CD8-positive, alpha-beta memory T cell (primary cell): ENCODE measurements around the gene NPL. TPM values are rescaled to one million over a fixed set of nuclear protein-coding genes. Genes with fewer than 3 reads are reported as not detected.

ENCODE experiments used
- CTCF ChIA-PET: fragments of 350-600 bp; sonication (Branson Sonifier 250); formaldehyde crosslinking; loops from one replicate; lab custom pipeline; 2021; ENCODE audit warnings: antibody characterized with exemption; lab: Charles Lee
- POLR2A ChIA-PET: fragments of 350-600 bp; sonication (Branson Sonifier 250); formaldehyde crosslinking; loops from one replicate; lab custom pipeline; 2021; ENCODE audit warnings: antibody characterized with exemption; lab: Charles Lee
- DNase-seq, 5 donors: peaks; one replicate each; pipeline versions ENCODE4 v3.0.0 to v3.0.0-alpha.2; 2020 to 2022; ENCODE audit warnings: mixed read lengths in 1 of 5
- H3K27ac ChIP-seq: one replicate; pipeline ENCODE4 v1.7.0; 2013; ENCODE audit warnings: low read depth, mild to moderate bottlenecking, low read length, moderate library complexity
- H3K27me3 ChIP-seq: 2 replicates; pipeline ENCODE4 v1.7.0; 2013; ENCODE audit warnings: low read length, mild to moderate bottlenecking; ENCODE audit not compliant: insufficient read depth, poor library complexity, severe bottlenecking
- H3K36me3 ChIP-seq: 2 replicates; pipeline ENCODE4 v1.7.0; 2013; ENCODE audit warnings: mild to moderate bottlenecking, low read length, moderate library complexity; ENCODE audit not compliant: insufficient read depth
- H3K4me1 ChIP-seq: 2 replicates; pipeline ENCODE4 v1.7.0; 2013; ENCODE audit warnings: mild to moderate bottlenecking, low read length, moderate library complexity; ENCODE audit not compliant: insufficient read depth
- H3K4me3 ChIP-seq: 2 replicates; pipeline ENCODE4 v1.7.0; 2013; ENCODE audit warnings: mild to moderate bottlenecking, low read length
- H3K9me3 ChIP-seq: 2 replicates; pipeline ENCODE4 v1.7.0; 2013; ENCODE audit warnings: mild to moderate bottlenecking, low read length
- H3K27ac Mint-ChIP-seq, 8 donors: one replicate each; pipeline ENCODE4 v1.8.0; 2020 to 2021; ENCODE audit warnings: mixed read lengths in 8 of 8, mild to moderate bottlenecking in 6 of 8, inconsistent platforms in 3 of 8, moderate library complexity in 3 of 8
- H3K27me3 Mint-ChIP-seq, 2 donors: one replicate each; pipeline ENCODE4 v1.8.0; 2020 to 2021; ENCODE audit warnings: mixed read lengths in 2 of 2, mild to moderate bottlenecking in 1 of 2, moderate library complexity in 1 of 2
- H3K36me3 Mint-ChIP-seq, 3 donors: one replicate each; pipeline ENCODE4 v1.8.0; 2020 to 2021; ENCODE audit warnings: mixed read lengths in 3 of 3, inconsistent platforms in 1 of 3, mild to moderate bottlenecking in 1 of 3
- H3K4me1 Mint-ChIP-seq, 3 donors: one replicate each; pipeline ENCODE4 v1.8.0; 2020 to 2021; ENCODE audit warnings: mixed read lengths in 3 of 3, inconsistent platforms in 1 of 3, mild to moderate bottlenecking in 1 of 3
- H3K4me3 Mint-ChIP-seq, 7 donors: one replicate each; pipeline ENCODE4 v1.8.0; 2020 to 2021; ENCODE audit warnings: mixed read lengths in 7 of 7, mild to moderate bottlenecking in 6 of 7, moderate library complexity in 4 of 7, inconsistent platforms in 2 of 7
- H3K9me3 Mint-ChIP-seq, 5 donors: one replicate each; pipeline ENCODE4 v1.8.0; 2020 to 2022; ENCODE audit warnings: mixed read lengths in 5 of 5, mild to moderate bottlenecking in 3 of 5, moderate library complexity in 2 of 5, inconsistent platforms in 1 of 5
- polyA plus RNA-seq: library from polyadenylated mRNA; unstranded; fragments of 300-500 nt; fragmentation: Illumina TruSeq; gene quantifications from one replicate; pipeline ENCODE4 v1.2.3, GENCODE V29; 2021
- total RNA-seq, 2 experiments: library from RNA; stranded (reverse); gene quantifications; one replicate each; pipeline ENCODE4 v1.2.3, GENCODE V29; 2021

The NPL gene
- total and polyA plus RNA-seq, 3 experiments from 2014 or later, result 8.5 to 12.3 (median 9.3) TPM

DNA sequence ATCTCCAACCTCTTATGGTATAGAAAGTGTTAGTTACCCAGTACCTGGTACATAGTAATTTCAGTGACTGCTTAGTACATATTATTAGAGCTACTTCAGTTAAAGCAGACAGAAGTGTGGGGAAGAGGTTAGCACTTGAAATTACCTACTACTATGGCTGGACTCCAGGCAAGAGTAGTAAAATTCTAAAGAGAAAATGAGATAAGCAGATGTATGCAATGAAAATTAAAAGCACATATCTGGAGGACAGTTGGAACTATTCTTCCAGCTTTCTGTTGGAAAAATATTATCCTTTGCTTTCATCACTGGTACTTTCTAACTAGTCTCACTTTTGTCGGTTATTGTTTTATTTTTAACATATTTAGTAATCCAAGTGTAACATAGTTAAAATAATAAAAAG is 73.3 kb downstream of the NPL start:
- no peaks in the 10 kb centered on the region for H3K9me3 ChIP-seq
- no peaks in the 10 kb centered on the region for H3K4me1 ChIP-seq
- no peaks in the 10 kb centered on the region for H3K27me3 Mint-ChIP-seq
- H3K36me3 ChIP-seq, result peaks cover 82% of the 10 kb centered on the region
- H3K36me3 Mint-ChIP-seq, result peaks cover 14 to 96% (median 34%) of the 10 kb centered on the region in 3 donors
- DNase-seq, result no peak
- ChIA-PET CTCF (interaction anchor here (1.2 kb wide), 1 partner anchor 266 kb away, joined by 3 read pairs; no protein-coding TSS in a partner anchor), POLR2A (no interaction called here)
- H3K4me3 ChIP-seq, result no peak overlapping the region
- no peaks in the 10 kb centered on the region for H3K9me3 Mint-ChIP-seq
- H3K4me3 Mint-ChIP-seq, result no peak overlapping the region
- H3K4me1 Mint-ChIP-seq, result peaks cover 10 to 40% (median 25%) of the 10 kb centered on the region in 3 donors
- no peaks in the 10 kb centered on the region for H3K27me3 ChIP-seq
- H3K27ac Mint-ChIP-seq, result peak overlapping the region in 3 of 8 donors; percentile 14 to 39 (median 26)
- H3K27ac ChIP-seq, result no peak overlapping the region

DNA sequence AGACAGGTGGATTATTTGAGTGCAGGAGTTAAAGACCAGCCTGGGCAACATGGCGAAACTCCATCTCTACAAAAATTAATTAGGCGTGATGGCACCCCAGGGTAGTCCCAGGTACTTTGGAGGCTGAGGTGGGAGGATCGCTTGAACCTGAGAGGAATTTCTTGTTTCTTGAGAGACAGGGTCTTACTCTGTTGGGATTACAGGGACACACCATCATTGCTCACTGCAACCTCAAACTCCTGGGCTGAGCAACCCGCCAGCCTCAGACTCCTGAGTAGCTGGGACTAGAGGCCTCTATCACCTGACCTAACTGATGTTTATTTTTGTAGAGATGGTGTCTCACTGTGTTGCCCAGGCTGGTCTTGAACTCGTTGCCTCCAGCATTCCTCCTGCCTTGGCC is 74.4 kb downstream of the NPL start:
- peak overlapping the region in 2 of 8 donors; percentile 14 to 78 for H3K27ac Mint-ChIP-seq
- H3K27me3 Mint-ChIP-seq, result no peaks in the 10 kb centered on the region
- ChIA-PET POLR2A (no interaction called here), CTCF (no interaction called here)
- Histone ChIP-seq H3K4me1 (no peaks in the 10 kb centered on the region), H3K9me3 (no peaks in the 10 kb centered on the region), H3K36me3 (peaks cover 74% of the 10 kb centered on the region), H3K27me3 (no peaks in the 10 kb centered on the region), H3K4me3 (no peak overlapping the region), H3K27ac (no peak overlapping the region)
- H3K4me3 Mint-ChIP-seq, result no peak overlapping the region
- no peak for DNase-seq
- H3K36me3 Mint-ChIP-seq, result peaks cover 7 to 94% (median 29%) of the 10 kb centered on the region in 3 donors
- no peaks in the 10 kb centered on the region for H3K9me3 Mint-ChIP-seq
- H3K4me1 Mint-ChIP-seq, result peaks cover 7 to 36% (median 21%) of the 10 kb centered on the region in 3 donors

DNA sequence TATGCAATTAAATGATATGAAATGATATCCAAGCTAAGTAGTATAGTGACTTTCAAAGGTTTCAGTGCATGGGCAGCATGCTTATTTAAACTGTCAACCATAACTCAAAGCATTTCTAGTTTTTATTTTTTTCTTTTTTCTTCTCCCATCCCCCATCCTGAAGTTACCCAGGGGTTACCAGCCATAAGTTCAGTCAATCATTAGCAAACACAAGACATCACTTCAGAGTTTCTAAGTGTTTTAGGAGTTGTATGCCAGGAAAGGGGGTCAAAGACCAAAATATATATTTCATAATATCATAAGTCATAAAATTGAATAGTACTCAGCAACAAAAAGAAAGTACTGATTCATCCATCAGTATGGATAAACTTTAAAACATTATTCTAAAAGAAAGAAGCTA is 78.3 kb downstream of the NPL start:
- H3K36me3 Mint-ChIP-seq, result peaks cover 0 to 91% (median 21%) of the 10 kb centered on the region in 3 donors
- H3K9me3 ChIP-seq, result no peaks in the 10 kb centered on the region
- ChIA-PET CTCF (no interaction called here), POLR2A (no interaction called here)
- H3K36me3 ChIP-seq, result peaks cover 73% of the 10 kb centered on the region
- H3K4me1 Mint-ChIP-seq, result peaks cover 3 to 27% (median 8%) of the 10 kb centered on the region in 3 donors
- no peak for DNase-seq
- H3K4me3 ChIP-seq, result no peak overlapping the region
- no peaks in the 10 kb centered on the region for H3K4me1 ChIP-seq
- no peaks in the 10 kb centered on the region for H3K27me3 ChIP-seq
- H3K4me3 Mint-ChIP-seq, result no peak overlapping the region
- H3K9me3 Mint-ChIP-seq, result no peaks in the 10 kb centered on the region
- no peaks in the 10 kb centered on the region for H3K27me3 Mint-ChIP-seq
- H3K27ac ChIP-seq, result no peak overlapping the region
- peak overlapping the region in 1 of 8 donors; percentile 47 for H3K27ac Mint-ChIP-seq

DNA sequence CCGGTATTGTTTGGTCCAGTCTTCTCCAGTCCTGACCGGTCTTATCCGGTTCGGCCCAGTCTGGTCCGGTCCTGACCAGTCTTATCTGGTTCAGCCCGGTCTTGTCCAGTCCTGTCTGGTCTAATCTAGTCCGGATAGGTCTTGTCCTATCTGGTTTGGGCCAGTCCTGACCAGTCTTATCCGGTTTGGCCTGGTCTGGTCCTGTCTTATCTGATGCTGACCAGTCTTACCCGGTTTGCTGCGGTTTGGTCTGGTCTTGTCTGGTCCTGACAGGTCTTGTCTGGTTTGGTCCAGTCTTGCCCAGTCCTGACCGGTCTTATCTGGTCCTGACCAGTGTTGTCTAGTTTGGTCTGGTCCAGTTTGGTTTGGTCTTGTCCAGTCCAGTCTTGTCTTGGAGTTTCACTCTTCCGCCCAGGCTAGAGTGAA is 79.7 kb downstream of the NPL start:
- POLR2A ChIA-PET, result no interaction called here

DNA sequence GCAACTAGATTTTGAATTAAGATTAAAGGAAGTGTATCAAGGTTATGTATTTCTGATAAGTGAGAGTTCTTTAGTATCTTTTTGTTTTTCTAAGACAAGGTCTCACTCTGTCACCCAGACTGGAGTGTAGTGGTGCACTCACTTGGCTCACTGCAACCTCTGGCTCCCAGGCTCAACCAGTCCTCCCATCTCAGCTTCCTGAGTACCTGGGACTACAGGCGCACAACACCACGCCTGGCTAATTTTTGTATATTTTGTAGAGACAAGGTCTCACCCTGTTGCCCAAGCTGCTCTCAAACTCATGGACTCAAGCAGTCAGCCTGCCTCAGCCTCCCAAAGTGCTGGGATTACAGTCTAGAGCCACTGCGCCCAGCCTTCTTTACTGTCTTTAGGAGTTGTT is 83.3 kb downstream of the NPL start:
- no peaks in the 10 kb centered on the region for H3K9me3 Mint-ChIP-seq

More for the DNA sequence above, 79.7 kb downstream of the NPL start:
- peaks cover 7 to 94% (median 32%) of the 10 kb centered on the region in 3 donors for H3K36me3 Mint-ChIP-seq
- DNase-seq, result peak in 1 of 5 donors; percentile 8
- H3K27ac Mint-ChIP-seq, result peak overlapping the region in 1 of 8 donors; percentile 17
- H3K4me3 Mint-ChIP-seq, result no peak overlapping the region
- CTCF ChIA-PET, result no interaction called here
- H3K4me1 ChIP-seq, result no peaks in the 10 kb centered on the region
- H3K9me3 ChIP-seq, result no peaks in the 10 kb centered on the region
- no peaks in the 10 kb centered on the region for H3K27me3 Mint-ChIP-seq
- H3K9me3 Mint-ChIP-seq, result no peaks in the 10 kb centered on the region
- no peak overlapping the region for H3K4me3 ChIP-seq
- peaks cover 79% of the 10 kb centered on the region for H3K36me3 ChIP-seq
- H3K4me1 Mint-ChIP-seq, result peaks cover 8 to 26% (median 14%) of the 10 kb centered on the region in 3 donors
- no peak overlapping the region for H3K27ac ChIP-seq
- H3K27me3 ChIP-seq, result no peaks in the 10 kb centered on the region

DNA sequence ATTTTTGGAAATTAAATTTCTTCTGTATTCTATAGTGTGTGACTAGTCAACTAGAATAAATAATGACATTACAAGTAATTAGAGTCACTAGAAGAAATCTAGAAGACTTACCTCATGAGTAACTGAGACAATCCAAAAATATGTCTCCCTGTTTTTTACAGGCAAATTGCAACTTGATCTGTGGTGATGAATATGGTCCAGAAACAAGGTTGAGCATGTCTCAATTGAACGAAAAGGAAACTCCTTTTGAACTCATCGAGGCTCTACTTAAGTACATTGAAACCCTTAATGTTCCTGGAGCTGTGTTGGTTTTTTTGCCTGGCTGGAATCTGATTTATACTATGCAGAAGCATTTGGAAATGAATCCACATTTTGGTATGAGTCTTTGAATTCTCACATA is 86.3 kb downstream of the NPL start:
- H3K36me3 Mint-ChIP-seq, result peaks cover 24 to 99% (median 55%) of the 10 kb centered on the region in 3 donors
- Histone ChIP-seq H3K4me1 (no peaks in the 10 kb centered on the region), H3K36me3 (peaks cover 92% of the 10 kb centered on the region), H3K4me3 (no peak overlapping the region), H3K27me3 (no peaks in the 10 kb centered on the region), H3K27ac (no peak overlapping the region), H3K9me3 (no peaks in the 10 kb centered on the region)
- H3K9me3 Mint-ChIP-seq, result no peaks in the 10 kb centered on the region
- H3K4me1 Mint-ChIP-seq, result peaks cover 12 to 19% (median 15%) of the 10 kb centered on the region in 3 donors
- POLR2A ChIA-PET, result no interaction called here
- H3K27me3 Mint-ChIP-seq, result no peaks in the 10 kb centered on the region
- H3K4me3 Mint-ChIP-seq, result no peak overlapping the region
- no peak for DNase-seq
- CTCF ChIA-PET, result no interaction called here
- peak overlapping the region in 2 of 8 donors; percentile 17 to 48 for H3K27ac Mint-ChIP-seq

More for the DNA sequence above, 83.3 kb downstream of the NPL start:
- H3K4me1 ChIP-seq, result no peaks in the 10 kb centered on the region
- H3K27me3 ChIP-seq, result no peaks in the 10 kb centered on the region
- peaks cover 12 to 23% (median 15%) of the 10 kb centered on the region in 3 donors for H3K4me1 Mint-ChIP-seq
- no peak for DNase-seq
- no peaks in the 10 kb centered on the region for H3K27me3 Mint-ChIP-seq
- ChIA-PET CTCF (no interaction called here), POLR2A (no interaction called here)
- H3K4me3 Mint-ChIP-seq, result no peak overlapping the region
- H3K4me3 ChIP-seq, result no peak overlapping the region
- peaks cover 10 to 93% (median 46%) of the 10 kb centered on the region in 3 donors for H3K36me3 Mint-ChIP-seq
- H3K27ac ChIP-seq, result no peak overlapping the region
- peak overlapping the region in 3 of 8 donors; percentile 24 to 57 (median 38) for H3K27ac Mint-ChIP-seq
- H3K36me3 ChIP-seq, result peaks cover 86% of the 10 kb centered on the region
- H3K9me3 ChIP-seq, result no peaks in the 10 kb centered on the region

DNA sequence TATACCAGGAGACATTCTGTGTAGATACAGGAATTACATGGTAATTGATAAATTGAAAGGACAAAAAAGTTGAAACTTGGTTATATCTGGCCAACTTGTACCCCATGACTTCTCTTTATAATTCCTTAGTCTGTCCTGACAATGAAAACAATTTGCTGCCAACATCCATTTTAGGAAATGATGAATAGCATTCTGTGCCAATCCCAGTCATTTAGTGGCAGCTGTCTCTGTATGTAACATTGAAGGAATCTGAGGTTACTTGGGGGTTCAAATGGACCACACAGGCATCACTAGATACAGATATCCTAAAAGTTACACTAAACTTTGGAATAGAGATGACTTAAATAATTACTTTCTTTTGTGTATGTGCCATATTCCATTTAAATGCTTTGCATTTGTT is 87.8 kb downstream of the NPL start:
- Histone ChIP-seq H3K4me1 (no peaks in the 10 kb centered on the region), H3K27ac (no peak overlapping the region), H3K27me3 (no peaks in the 10 kb centered on the region), H3K4me3 (no peak overlapping the region), H3K9me3 (no peaks in the 10 kb centered on the region), H3K36me3 (peaks cover 93% of the 10 kb centered on the region)
- Mint-ChIP-seq H3K4me3 (no peak overlapping the region), H3K27ac (no peak overlapping the region), H3K36me3 (peaks cover 31 to 99% (median 57%) of the 10 kb centered on the region in 3 donors), H3K4me1 (peaks cover 8 to 19% (median 11%) of the 10 kb centered on the region in 3 donors), H3K9me3 (no peaks in the 10 kb centered on the region), H3K27me3 (no peaks in the 10 kb centered on the region)
- ChIA-PET POLR2A (no interaction called here), CTCF (no interaction called here)
- no peak for DNase-seq

DNA sequence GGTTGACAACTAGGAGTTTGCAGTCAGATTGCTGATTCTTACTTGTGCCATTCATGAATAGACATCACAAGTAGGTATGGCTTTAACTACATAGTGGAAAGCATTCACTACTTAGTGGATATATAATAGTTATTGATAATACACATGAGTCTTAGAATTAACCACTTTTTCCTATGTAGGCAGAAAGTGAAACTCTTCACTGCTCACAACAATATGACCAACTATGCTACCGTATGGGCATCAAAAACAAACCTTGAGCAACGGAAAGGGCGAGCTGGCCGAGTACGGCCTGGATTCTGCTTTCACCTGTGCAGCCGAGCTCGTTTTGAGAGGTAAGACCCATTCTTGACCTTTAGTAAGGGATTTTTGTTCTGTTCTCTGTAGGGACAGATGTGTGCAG is 88.3 kb downstream of the NPL start:
- no peaks in the 10 kb centered on the region for H3K27me3 Mint-ChIP-seq
- Histone ChIP-seq H3K27ac (no peak overlapping the region), H3K9me3 (no peaks in the 10 kb centered on the region), H3K4me3 (no peak overlapping the region), H3K27me3 (no peaks in the 10 kb centered on the region), H3K4me1 (no peaks in the 10 kb centered on the region), H3K36me3 (peaks cover 93% of the 10 kb centered on the region)
- ChIA-PET POLR2A (no interaction called here), CTCF (no interaction called here)
- H3K36me3 Mint-ChIP-seq, result peaks cover 32 to 99% (median 56%) of the 10 kb centered on the region in 3 donors
- H3K4me3 Mint-ChIP-seq, result no peak overlapping the region
- no peak for DNase-seq
- H3K27ac Mint-ChIP-seq, result peak overlapping the region in 2 of 8 donors; percentile 64 to 79
- no peaks in the 10 kb centered on the region for H3K9me3 Mint-ChIP-seq
- H3K4me1 Mint-ChIP-seq, result peaks cover 8 to 19% (median 10%) of the 10 kb centered on the region in 3 donors
